ENCODE results near the gene DPEP3. TPM values are rescaled to one million over a fixed set of nuclear protein-coding genes. Genes with fewer than 3 reads are reported as not detected.

DPEP3 gene
- polyA plus RNA-seq, 1 donor (not counting 4 experiments of a cell fraction or from before 2014, with no cell fraction given) = not detected

DNA sequence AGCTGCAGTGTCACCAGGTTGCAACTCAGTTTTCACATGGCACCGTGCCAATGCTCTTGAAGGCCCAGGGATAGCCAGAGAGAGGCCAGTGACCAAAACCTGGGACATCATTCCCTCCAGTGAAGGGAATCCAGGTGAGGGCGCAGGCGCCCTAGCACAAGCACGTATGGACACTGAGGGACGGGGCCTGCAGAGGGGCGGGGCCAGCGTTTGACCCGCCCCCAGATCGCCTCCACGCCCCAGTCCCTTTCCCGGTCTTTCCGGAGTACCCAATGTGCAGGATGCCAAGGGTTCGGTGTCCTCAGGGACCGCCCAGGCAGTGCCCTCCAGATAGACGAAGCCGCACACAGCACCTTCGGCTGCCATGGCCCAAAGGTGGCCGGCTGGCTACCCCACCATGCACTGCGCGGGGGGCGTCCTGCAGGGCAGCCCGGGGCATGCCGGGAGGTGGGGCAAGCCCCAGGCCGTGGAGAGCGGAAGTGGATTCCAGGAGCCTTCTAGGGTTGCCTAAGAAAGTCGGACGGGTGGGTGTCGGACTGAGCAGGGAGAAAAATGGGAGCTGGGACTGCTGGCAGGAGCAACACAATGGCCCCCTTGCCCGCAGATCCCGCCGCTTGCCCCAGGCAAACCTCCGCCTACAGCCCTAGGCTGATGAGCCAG is 16.5 kb downstream of the DPEP3 start:
- dilution Hi-C loops (cut with MboI; ENCODE audit: extremely low pct_ligation_motif_present, low sequenced_read_pairs) = no loop called here
- peaks cover 24 to 50% of the 10 kb centered on the region in 2 experiments for H3K36me3 ChIP-seq (ENCODE audit: control insufficient read depth in 2 of 2, extremely low read depth in 1 of 2, insufficient read depth in 2 of 2, low read length in 2 of 2)
- no peak overlapping the region for H3K27ac ChIP-seq (ENCODE audit: control insufficient read depth, insufficient read depth, low read length)
- TF ChIP-seq EZH2 (IDR thresholded peaks at IDR 0.05; ENCODE audit: low read length) = no peak
- TF ChIP-seq, protein P1, sequence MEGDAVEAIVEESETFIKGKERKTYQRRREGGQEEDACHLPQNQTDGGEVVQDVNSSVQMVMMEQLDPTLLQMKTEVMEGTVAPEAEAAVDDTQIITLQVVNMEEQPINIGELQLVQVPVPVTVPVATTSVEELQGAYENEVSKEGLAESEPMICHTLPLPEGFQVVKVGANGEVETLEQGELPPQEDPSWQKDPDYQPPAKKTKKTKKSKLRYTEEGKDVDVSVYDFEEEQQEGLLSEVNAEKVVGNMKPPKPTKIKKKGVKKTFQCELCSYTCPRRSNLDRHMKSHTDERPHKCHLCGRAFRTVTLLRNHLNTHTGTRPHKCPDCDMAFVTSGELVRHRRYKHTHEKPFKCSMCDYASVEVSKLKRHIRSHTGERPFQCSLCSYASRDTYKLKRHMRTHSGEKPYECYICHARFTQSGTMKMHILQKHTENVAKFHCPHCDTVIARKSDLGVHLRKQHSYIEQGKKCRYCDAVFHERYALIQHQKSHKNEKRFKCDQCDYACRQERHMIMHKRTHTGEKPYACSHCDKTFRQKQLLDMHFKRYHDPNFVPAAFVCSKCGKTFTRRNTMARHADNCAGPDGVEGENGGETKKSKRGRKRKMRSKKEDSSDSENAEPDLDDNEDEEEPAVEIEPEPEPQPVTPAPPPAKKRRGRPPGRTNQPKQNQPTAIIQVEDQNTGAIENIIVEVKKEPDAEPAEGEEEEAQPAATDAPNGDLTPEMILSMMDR (optimal IDR thresholded peaks at IDR 0.05 in 1 of 3, IDR thresholded peaks at IDR 0.05 in 1 of 3, conservative IDR thresholded peaks at IDR 0.05 in 1 of 3; ENCODE audit: extremely low read depth in 1 of 3, insufficient read depth in 2 of 3, low read length in 3 of 3) = peak in 1 of 3 experiments; percentile 8
- no peaks in the 10 kb centered on the region for H3K9me3 ChIP-seq (ENCODE audit: control insufficient read depth, low read depth, low read length)
- no peak overlapping the region for H2AFZ ChIP-seq (ENCODE audit: control insufficient read depth, low read length)
- no peaks in the 10 kb centered on the region for H3K27me3 ChIP-seq (ENCODE audit: control insufficient read depth, extremely low read depth, insufficient read depth, low read length)
- H3K4me3 ChIP-seq (ENCODE audit: control insufficient read depth in 2 of 3, extremely low read depth in 1 of 3, insufficient read depth in 2 of 3, low read depth in 1 of 3, low read length in 3 of 3) = no peak overlapping the region
- peaks cover 82% of the 10 kb centered on the region for H3K4me1 ChIP-seq (ENCODE audit: control insufficient read depth, extremely low read depth, insufficient read depth, low read length)
- H3K79me2 ChIP-seq (ENCODE audit: control insufficient read depth, insufficient read depth, low read length) = peaks cover 50% of the 10 kb centered on the region
- H4K20me1 ChIP-seq (ENCODE audit: control insufficient read depth, extremely low read depth, insufficient read depth, low read length) = peaks cover 9% of the 10 kb centered on the region
- H3K4me2 ChIP-seq (ENCODE audit: control insufficient read depth, extremely low read depth, insufficient read depth, low read depth, low read length) = peak overlapping the region; percentile 13
- peaks cover 9% of the 10 kb centered on the region for H3K9me1 ChIP-seq (ENCODE audit: control insufficient read depth, extremely low read depth, insufficient read depth, low read length)
- no peak overlapping the region for H3K9ac ChIP-seq (ENCODE audit: control insufficient read depth, extremely low read depth, insufficient read depth, low read length)
- FAIRE-seq (no peak), DNase-seq (ENCODE audit: low read depth, low spot score) (no peak)

DNA sequence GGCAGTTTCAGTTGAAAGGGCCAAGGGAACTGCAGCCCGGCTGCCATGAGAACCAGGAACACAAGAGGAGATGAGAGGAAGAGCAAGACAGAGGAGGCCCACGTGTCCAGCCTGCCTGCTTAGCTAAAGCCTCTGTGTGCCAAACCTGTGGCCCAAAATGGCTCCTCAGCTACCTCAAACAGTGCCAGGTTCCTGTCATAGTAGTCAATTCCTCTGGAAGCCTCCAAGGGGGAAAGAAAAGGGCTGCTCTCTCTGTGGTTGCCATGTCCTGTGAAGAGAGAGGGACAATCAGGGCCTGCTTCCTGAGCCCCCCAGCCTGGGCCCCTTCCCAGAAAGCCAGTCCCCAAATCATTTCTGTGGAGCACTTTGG is 17.0 kb downstream of the DPEP3 start:
- TF ChIP-seq EZH2 (IDR thresholded peaks at IDR 0.05; ENCODE audit: low read length) = no peak
- TF ChIP-seq, protein P1 (optimal IDR thresholded peaks at IDR 0.05 in 1 of 3, IDR thresholded peaks at IDR 0.05 in 1 of 3, conservative IDR thresholded peaks at IDR 0.05 in 1 of 3; ENCODE audit: extremely low read depth in 1 of 3, insufficient read depth in 2 of 3, low read length in 3 of 3) = no peak
- DNase-seq (ENCODE audit: low read depth, low spot score) (no peak), FAIRE-seq (no peak)
- no peak overlapping the region for H3K4me3 ChIP-seq (ENCODE audit: control insufficient read depth in 2 of 3, extremely low read depth in 1 of 3, insufficient read depth in 2 of 3, low read depth in 1 of 3, low read length in 3 of 3)
- H4K20me1 ChIP-seq (ENCODE audit: control insufficient read depth, extremely low read depth, insufficient read depth, low read length) = peaks cover 9% of the 10 kb centered on the region
- H3K4me1 ChIP-seq (ENCODE audit: control insufficient read depth, extremely low read depth, insufficient read depth, low read length) = peaks cover 80% of the 10 kb centered on the region
- H3K27ac ChIP-seq (ENCODE audit: control insufficient read depth, insufficient read depth, low read length) = no peak overlapping the region
- no peak overlapping the region for H3K9ac ChIP-seq (ENCODE audit: control insufficient read depth, extremely low read depth, insufficient read depth, low read length)
- dilution Hi-C loops (cut with MboI; ENCODE audit: extremely low pct_ligation_motif_present, low sequenced_read_pairs) = no loop called here
- H3K36me3 ChIP-seq (ENCODE audit: control insufficient read depth in 2 of 2, extremely low read depth in 1 of 2, insufficient read depth in 2 of 2, low read length in 2 of 2) = peaks cover 29 to 55% of the 10 kb centered on the region in 2 experiments
- H2AFZ ChIP-seq (ENCODE audit: control insufficient read depth, low read length) = no peak overlapping the region
- no peaks in the 10 kb centered on the region for H3K27me3 ChIP-seq (ENCODE audit: control insufficient read depth, extremely low read depth, insufficient read depth, low read length)
- H3K4me2 ChIP-seq (ENCODE audit: control insufficient read depth, extremely low read depth, insufficient read depth, low read depth, low read length) = no peak overlapping the region
- H3K9me1 ChIP-seq (ENCODE audit: control insufficient read depth, extremely low read depth, insufficient read depth, low read length) = peaks cover 9% of the 10 kb centered on the region
- peaks cover 55% of the 10 kb centered on the region for H3K79me2 ChIP-seq (ENCODE audit: control insufficient read depth, insufficient read depth, low read length)
- H3K9me3 ChIP-seq (ENCODE audit: control insufficient read depth, low read depth, low read length) = no peaks in the 10 kb centered on the region

Measured in keratinocyte (primary cell).